GM15510 (cell line): ENCODE results near the gene HOOK2.

Experiments used
- POLR2A ChIP-seq: IDR thresholded peaks from 3 replicates; pipeline ENCODE4 v1.6.1; 2011; ENCODE audit warnings: borderline replicate concordance; ENCODE audit not compliant: insufficient read length; ENCODE audit errors: extremely low read depth

HOOK2 gene

DNA sequence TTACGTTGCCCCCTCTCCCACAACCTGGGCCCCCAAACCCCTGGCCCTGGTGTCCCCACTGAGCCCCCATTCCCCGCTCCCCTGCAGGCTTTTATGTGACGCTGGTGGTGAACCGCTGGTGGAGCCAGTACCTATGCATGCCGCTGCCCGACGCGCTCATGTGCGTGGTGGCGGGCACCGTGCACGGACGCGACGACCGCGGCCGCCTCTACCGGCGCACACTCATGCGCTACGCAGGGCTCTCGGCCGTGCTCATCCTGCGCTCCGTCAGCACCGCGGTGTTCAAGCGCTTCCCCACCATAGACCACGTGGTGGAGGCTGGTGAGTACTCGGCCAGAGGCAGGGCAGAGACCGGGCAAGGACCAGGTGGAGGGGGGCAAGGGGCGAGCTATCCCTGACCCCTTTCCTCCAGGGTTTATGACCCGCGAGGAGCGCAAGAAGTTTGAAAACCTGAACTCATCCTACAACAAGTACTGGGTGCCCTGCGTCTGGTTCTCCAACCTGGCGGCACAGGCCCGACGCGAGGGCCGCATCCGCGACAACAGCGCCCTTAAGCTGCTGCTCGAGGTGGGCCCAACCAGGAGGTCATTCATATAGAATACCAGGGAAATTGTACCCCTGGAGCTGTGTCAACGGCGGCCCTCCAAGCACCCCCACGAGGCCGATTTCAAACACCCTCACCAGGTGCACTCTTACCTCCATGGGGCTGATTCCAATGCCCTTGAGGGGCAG is 20.7 kb downstream of the HOOK2 start:
- no peak for TF ChIP-seq POLR2A

DNA sequence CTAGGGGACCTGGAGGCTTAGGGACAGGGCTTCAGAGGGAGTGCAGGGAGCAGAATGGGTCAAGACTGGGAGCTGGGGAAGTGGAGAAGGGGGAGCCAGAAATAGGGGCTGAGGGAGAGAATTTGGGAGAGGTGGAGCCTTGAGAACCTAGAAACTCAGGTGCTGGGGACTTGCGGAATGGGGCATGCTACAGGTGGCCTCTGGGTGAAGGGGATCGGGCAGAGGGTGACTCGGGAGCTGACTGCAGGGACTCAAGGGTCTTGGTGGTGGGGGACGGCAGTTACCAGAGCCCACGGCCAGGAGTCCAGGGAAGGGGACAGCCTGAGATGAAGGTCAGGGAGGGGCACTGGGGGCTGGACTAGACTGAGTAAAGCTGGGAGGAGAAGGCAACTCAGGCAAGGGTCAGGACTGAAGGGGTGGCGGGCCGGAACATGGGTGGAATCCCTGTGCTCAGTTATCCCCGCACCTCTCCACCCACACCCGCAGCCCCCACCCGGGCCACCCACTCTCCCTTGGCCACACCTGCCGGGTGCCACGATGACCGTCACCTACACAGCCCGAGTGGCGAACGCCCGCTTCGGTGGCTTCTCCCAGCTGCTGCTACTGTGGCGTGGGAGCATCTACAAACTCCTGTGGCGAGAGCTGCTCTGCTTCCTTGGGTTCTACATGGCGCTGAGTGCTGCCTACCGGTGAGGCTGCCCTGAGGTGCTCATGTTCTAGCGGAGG is 23.1 kb downstream of the HOOK2 start:
- TF ChIP-seq POLR2A, result no peak

DNA sequence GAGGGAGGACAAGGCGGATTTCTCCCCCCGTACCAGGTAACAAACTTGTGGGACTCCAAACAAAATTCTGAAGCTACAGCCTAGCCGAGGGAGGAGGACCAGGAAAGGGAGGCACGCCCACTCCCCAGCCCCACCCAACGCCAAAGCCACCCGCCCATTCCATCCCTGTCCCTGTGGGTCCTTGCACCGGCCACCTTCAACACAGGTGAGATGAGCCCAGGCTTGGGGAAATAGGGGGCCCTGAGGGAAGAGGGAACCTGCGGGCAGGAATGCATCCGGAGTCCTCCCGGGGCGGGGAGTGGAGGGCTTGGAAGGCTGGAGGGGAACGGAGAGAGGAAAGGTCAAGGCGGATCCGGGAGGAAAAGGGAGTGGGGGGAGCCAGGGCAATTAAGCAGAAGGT is 23.7 kb downstream of the HOOK2 start, which contains the start of gene BEST2:
Gene BEST2 (plus strand): TSS at position 157 of the 400 bp plus-strand sequence. CDS start 802 bp downstream, outside the sequence.
- TF ChIP-seq POLR2A, result no peak

DNA sequence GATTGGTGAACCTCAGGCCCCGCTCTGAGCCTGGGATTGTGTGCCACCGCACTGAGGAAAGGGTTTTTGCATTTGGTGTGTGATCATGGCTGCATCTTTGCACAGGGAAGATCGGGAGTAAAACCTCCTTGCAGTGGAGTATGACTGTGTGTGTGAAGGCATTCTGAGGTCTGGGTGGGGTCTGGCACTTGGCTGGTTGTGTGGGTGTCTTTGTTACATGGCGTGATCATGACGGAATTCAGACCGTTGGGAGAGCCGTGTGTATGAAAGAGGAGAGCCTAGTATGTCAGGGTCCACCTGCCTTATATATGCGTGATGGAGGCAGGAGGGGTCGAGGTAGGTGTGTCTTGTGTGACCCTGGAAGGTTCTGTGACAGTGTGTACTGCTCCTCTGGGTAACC is 24.5 kb downstream of the HOOK2 start:
- no peak for TF ChIP-seq POLR2A

- no peak for TF ChIP-seq POLR2A
These were observed 25.3 kb downstream of the HOOK2 start for GRCh38 chr19:12749938-12750521.

- TF ChIP-seq POLR2A, result no peak
These were observed 26.9 kb downstream of the HOOK2 start for GRCh38 chr19:12748489-12748888.

DNA sequence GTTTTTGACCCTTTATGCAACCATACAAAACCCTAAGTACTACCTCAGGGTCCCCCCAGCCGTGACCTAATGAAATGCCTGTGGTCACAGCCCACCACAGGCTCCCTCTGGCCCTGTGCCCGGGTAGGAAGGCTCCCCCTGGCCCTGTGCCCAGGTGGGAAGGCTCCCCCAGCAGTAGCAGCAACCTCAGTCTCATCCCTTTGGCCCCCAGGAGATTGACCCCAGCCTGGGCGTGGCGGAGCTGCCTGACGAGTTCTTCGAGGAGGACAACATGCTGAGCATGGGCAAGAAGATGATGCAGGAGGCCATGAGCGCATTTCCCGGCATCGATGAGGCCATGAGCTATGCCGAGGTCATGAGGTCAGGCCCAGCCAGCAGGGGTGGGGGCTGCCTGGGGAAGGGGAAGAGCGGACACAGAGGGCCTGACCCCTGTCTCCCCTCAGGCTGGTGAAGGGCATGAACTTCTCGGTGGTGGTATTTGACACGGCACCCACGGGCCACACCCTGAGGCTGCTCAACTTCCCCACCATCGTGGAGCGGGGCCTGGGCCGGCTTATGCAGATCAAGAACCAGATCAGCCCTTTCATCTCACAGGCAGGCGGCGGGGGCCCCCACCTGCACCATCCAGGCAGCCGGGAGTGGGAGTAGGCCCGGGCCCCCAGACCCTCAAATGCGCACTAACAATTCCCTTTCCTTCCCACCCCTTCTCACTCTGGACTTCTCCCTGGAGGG is 30.0 kb downstream of the HOOK2 start:
- TF ChIP-seq POLR2A, result no peak

GRCh38 chr19:12737835-12738351 is 37.5 kb downstream of the HOOK2 start:
- no peak for TF ChIP-seq POLR2A

DNA sequence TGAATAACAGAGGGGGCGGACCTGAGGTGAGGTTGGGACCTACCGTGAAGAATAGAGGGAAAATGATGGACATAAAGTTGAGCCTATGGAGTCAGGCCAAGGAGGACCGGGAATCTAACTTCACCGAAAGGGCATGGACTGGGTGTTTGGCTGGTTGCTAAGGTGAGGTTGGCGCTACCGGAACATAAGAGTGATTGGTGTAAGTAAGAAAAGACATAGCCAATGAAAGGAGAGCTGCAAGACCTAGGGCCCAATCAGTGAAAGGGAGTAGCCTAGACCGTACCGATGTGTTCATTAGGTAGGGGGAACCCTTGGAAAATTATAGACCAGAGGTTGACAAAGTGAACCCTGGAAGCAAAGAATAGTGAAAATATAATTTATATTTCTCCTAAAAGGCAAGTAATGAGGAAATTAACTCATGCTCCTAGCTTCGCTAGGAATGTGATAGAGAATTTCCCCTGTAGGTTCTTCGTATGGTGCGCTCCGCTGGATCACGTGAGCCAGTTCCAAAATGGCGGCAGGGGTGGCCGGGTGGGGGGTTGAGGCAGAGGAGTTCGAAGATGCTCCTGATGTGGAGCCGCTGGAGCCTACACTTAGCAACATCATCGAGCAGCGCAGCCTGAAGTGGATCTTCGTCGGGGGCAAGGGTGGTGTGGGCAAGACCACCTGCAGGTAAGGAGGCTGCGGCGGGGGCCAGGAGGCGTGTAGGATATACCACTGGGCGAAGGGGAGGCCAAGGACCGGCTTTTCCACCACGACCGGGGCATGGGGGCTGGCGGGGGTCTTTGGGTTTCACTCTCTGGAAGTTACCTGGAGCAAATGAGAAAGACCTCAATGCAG is 38.1 kb downstream of the HOOK2 start, which contains the start of gene GET3:
Gene GET3 (plus strand): TSS at position 503 of the 840 bp plus-strand sequence. CDS start 9 bp downstream, at position 512.
- TF ChIP-seq POLR2A, result peak; percentile 85

- no peak for TF ChIP-seq POLR2A
These were observed 41.8 kb downstream of the HOOK2 start for GRCh38 chr19:12733369-12734214.

GRCh38 chr19:12731337-12731736 is 44.0 kb downstream of the HOOK2 start:
- no peak for TF ChIP-seq POLR2A

- no peak for TF ChIP-seq POLR2A
These were observed 45.3 kb downstream of the HOOK2 start for GRCh38 chr19:12730064-12730463.
